Measurements from ENCODE around the gene AFDN. TPM values are rescaled to one million over a fixed set of nuclear protein-coding genes. Genes with fewer than 3 reads are reported as not detected.

The AFDN gene
- polyA plus RNA-seq, 1 of the 3 experiments (the other 2 are of a cell fraction): 25.1 TPM

- H3K9me3 ChIP-seq: no peaks in the 10 kb centered on the region
- no peaks in the 10 kb centered on the region for H4K20me1 ChIP-seq (ENCODE audit: insufficient read depth)
- ChIA-PET POLR2A (no interaction called here), CTCF (no interaction called here)
- 76% methylated on average over 31 of the region's 39 CpGs for WGBS (ENCODE audit: low lambda C conversion rate)
- H3K9me2 ChIP-seq: no peaks in the 10 kb centered on the region
- H3K27ac ChIP-seq (ENCODE audit: low read depth in 2 of 2, low read length in 1 of 2): no peak overlapping the region
- DNase-seq: no peak
- H3K4me3 ChIP-seq (ENCODE audit: low read depth in 2 of 2, low read length in 1 of 2): no peak overlapping the region
- H3K9ac ChIP-seq: no peak overlapping the region
- H3K4me2 ChIP-seq: no peak overlapping the region
- H3F3A ChIP-seq (replicated peaks; ENCODE audit: insufficient read depth): no peaks in the 10 kb centered on the region
- no peaks in the 10 kb centered on the region for H3K27me3 ChIP-seq (ENCODE audit: insufficient read depth)
- no peaks in the 10 kb centered on the region for H3K79me2 ChIP-seq (ENCODE audit: insufficient read depth)
- TF ChIP-seq ZBTB33 (IDR thresholded peaks at IDR 0.05; ENCODE audit: borderline replicate concordance, low read depth) (no peak), GATA2 (CRISPR knock-in tag; IDR thresholded peaks at IDR 0.05) (no peak), FOXJ3 (CRISPR knock-in tag; IDR thresholded peaks at IDR 0.05) (no peak), REST (IDR thresholded peaks at IDR 0.05; ENCODE audit: low read depth, low read length) (no peak), FOSL2 (IDR thresholded peaks at IDR 0.05; ENCODE audit: borderline replicate concordance, low read depth) (no peak), TEAD4 (IDR thresholded peaks at IDR 0.05; ENCODE audit: borderline replicate concordance, insufficient read depth) (no peak), ELF1 (IDR thresholded peaks at IDR 0.05) (no peak), SMC3 (IDR thresholded peaks at IDR 0.05; ENCODE audit: low read depth, low read length) (no peak)
- H3K36me3 ChIP-seq (replicated peaks in 1 of 2; ENCODE audit: control insufficient read depth in 1 of 2, insufficient read depth in 2 of 2, low read length in 1 of 2): no peaks in the 10 kb centered on the region
- H2AFZ ChIP-seq (ENCODE audit: low read depth): no peak overlapping the region
- H3K4me1 ChIP-seq (ENCODE audit: control insufficient read depth in 1 of 2, insufficient read depth in 2 of 2, low read depth in 1 of 2, low read length in 1 of 2): no peaks in the 10 kb centered on the region
These were observed 159.3 kb downstream of the AFDN start for GRCh38 chr6:167985911-167986595.

- H3F3A ChIP-seq (replicated peaks; ENCODE audit: insufficient read depth): no peaks in the 10 kb centered on the region
- no peak overlapping the region for H3K4me2 ChIP-seq
- H3K9me2 ChIP-seq: no peaks in the 10 kb centered on the region
- H3K9ac ChIP-seq: no peak overlapping the region
- POLR2A ChIA-PET: no interaction called here
- H2AFZ ChIP-seq (ENCODE audit: low read depth): no peak overlapping the region
- H3K27ac ChIP-seq (ENCODE audit: low read depth in 2 of 2, low read length in 1 of 2): no peak overlapping the region
- no peaks in the 10 kb centered on the region for H3K79me2 ChIP-seq (ENCODE audit: insufficient read depth)
- no peaks in the 10 kb centered on the region for H3K27me3 ChIP-seq (ENCODE audit: insufficient read depth)
- H3K9me3 ChIP-seq: no peaks in the 10 kb centered on the region
- DNase-seq: no peak
- H3K36me3 ChIP-seq (replicated peaks in 1 of 2; ENCODE audit: control insufficient read depth in 1 of 2, insufficient read depth in 2 of 2, low read length in 1 of 2): no peaks in the 10 kb centered on the region
- no peaks in the 10 kb centered on the region for H3K4me1 ChIP-seq (ENCODE audit: control insufficient read depth in 1 of 2, insufficient read depth in 2 of 2, low read depth in 1 of 2, low read length in 1 of 2)
- no peak overlapping the region for H3K4me3 ChIP-seq (ENCODE audit: low read depth in 2 of 2, low read length in 1 of 2)
- WGBS (ENCODE audit: low lambda C conversion rate): 77% methylated on average over 27 of the region's 35 CpGs
- H4K20me1 ChIP-seq (ENCODE audit: insufficient read depth): no peaks in the 10 kb centered on the region
- CTCF ChIA-PET: interaction anchor here (1.1 kb wide), 1 partner anchor 9 kb away, joined by 4 read pairs; no protein-coding TSS in a partner anchor
- TF ChIP-seq NFIC (IDR thresholded peaks at IDR 0.05; ENCODE audit: borderline replicate concordance): no peak
- no peak for TF ChIP-seq REST (IDR thresholded peaks at IDR 0.05; ENCODE audit: low read depth, low read length)
- no peak for TF ChIP-seq TEAD4 (IDR thresholded peaks at IDR 0.05; ENCODE audit: borderline replicate concordance, insufficient read depth)
- TF ChIP-seq POLR2AphosphoS5 (IDR thresholded peaks at IDR 0.05; ENCODE audit: low read depth, low read length): no peak
- no peak for TF ChIP-seq YY1 (IDR thresholded peaks at IDR 0.05; ENCODE audit: low read depth)
- no peak for TF ChIP-seq JUND (IDR thresholded peaks at IDR 0.05)
- no peak for TF ChIP-seq RXRA (IDR thresholded peaks at IDR 0.05; ENCODE audit: borderline replicate concordance, low read depth)
- TF ChIP-seq FOXM1 (IDR thresholded peaks at IDR 0.05; ENCODE audit: low read depth): no peak
- TF ChIP-seq RFX5 (IDR thresholded peaks at IDR 0.05; ENCODE audit: low read length): no peak
- TF ChIP-seq USF1 (IDR thresholded peaks at IDR 0.05; ENCODE audit: borderline replicate concordance, low read depth): no peak
These were observed 160.9 kb downstream of the AFDN start for GRCh38 chr6:167987396-167988153.
